OCI-LY7 (cell line): ENCODE results near the gene S100A3. TPM values are rescaled to one million over a fixed set of nuclear protein-coding genes. Genes with fewer than 3 reads are reported as not detected.

Source experiments
- BruUV-seq: library from RNA; stranded (reverse); fragments of 400-500 nt; replicated peaks from 2 replicates; lab custom pipeline; 2021; lab: Mats Ljungman, UMichigan
- CTCF ChIA-PET: fragments of 300-600 bp; sonication (Branson Sonifier 250); formaldehyde crosslinking; loops from one replicate; lab custom pipeline; 2022; ENCODE audit warnings: antibody characterized with exemption; ENCODE audit not compliant: unreplicated experiment; lab: Charles Lee
- POLR2A ChIA-PET: fragments of 300-600 bp; sonication (Branson Sonifier 250); formaldehyde crosslinking; loops from one replicate; lab custom pipeline; 2022; ENCODE audit warnings: antibody characterized with exemption; lab: Charles Lee
- DNase-seq: peaks from one replicate; pipeline ENCODE4 v3.0.0-alpha.2; 2015; ENCODE audit warnings: low spot score
- H2AFZ ChIP-seq: fragments of 200-600 bp; sonication (generic), shearing (Covaris generic); 2 replicates; pipeline ENCODE4 v1.6.1; 2014; ENCODE audit warnings: mild to moderate bottlenecking, antibody characterized with exemption, low read length, moderate library complexity
- H3K27ac ChIP-seq: fragments of 200-600 bp; sonication (generic); 2 replicates; pipeline ENCODE4 v1.5.1; 2014; ENCODE audit warnings: mixed run types, low read depth, mild to moderate bottlenecking, moderate library complexity, low read length, inconsistent platforms; ENCODE audit not compliant: poor library complexity, severe bottlenecking
- H3K36me3 ChIP-seq: fragments of 200-600 bp; sonication (generic); 2 replicates; pipeline ENCODE4 v1.6.1; 2014; ENCODE audit warnings: mild to moderate bottlenecking, antibody characterized with exemption, low read length, moderate library complexity, mixed read lengths; ENCODE audit not compliant: insufficient read depth
- H3K4me1 ChIP-seq: fragments of 200-600 bp; sonication (generic); 2 replicates; pipeline ENCODE4 v1.5.1; 2014; ENCODE audit warnings: mild to moderate bottlenecking, low read length; ENCODE audit not compliant: insufficient read depth, poor library complexity, severe bottlenecking
- H3K4me2 ChIP-seq: fragments of 200-600 bp; sonication (generic); 2 replicates; pipeline ENCODE4 v1.6.1; 2014; ENCODE audit warnings: mild to moderate bottlenecking, low read length
- H3K4me3 ChIP-seq: fragments of 200-600 bp; sonication (generic); 2 replicates; pipeline ENCODE4 v1.5.1; 2014; ENCODE audit warnings: mild to moderate bottlenecking, low read depth, low read length; ENCODE audit not compliant: poor library complexity, severe bottlenecking
- H3K79me2 ChIP-seq: fragments of 200-600 bp; sonication (generic); 2 replicates; pipeline ENCODE4 v1.6.1; 2016; ENCODE audit warnings: low read depth, mild to moderate bottlenecking, low read length, moderate library complexity, mixed read lengths; ENCODE audit not compliant: insufficient read depth
- H3K9me2 ChIP-seq: fragments of 200-600 bp; sonication (generic); 2 replicates; pipeline ENCODE4 v1.6.1; 2016; ENCODE audit warnings: mild to moderate bottlenecking, low read length, mixed read lengths; ENCODE audit not compliant: insufficient read depth
- H3K9me3 ChIP-seq: fragments of 200-600 bp; sonication (generic); 2 replicates; pipeline ENCODE4 v1.6.1; 2014; ENCODE audit warnings: mild to moderate bottlenecking, mixed run types, low read length, mixed read lengths
- H4K20me1 ChIP-seq: fragments of 200-600 bp; sonication (generic); 2 replicates; pipeline ENCODE4 v1.6.1; 2014; ENCODE audit warnings: mild to moderate bottlenecking, antibody characterized with exemption, low read length, moderate library complexity, mixed read lengths; ENCODE audit not compliant: insufficient read depth
- EZH2phosphoT487 ChIP-seq: fragments of 200-600 bp; sonication (generic); IDR thresholded peaks from 2 replicates; pipeline ENCODE4 v1.6.1; 2018; ENCODE audit warnings: low read depth, borderline replicate concordance, mild to moderate bottlenecking, mixed run types, antibody characterized with exemption, low read length, moderate library complexity, mixed read lengths
- intact Hi-C: fragments of 100-400 bp; cut with micrococcal nuclease; formaldehyde crosslinking; loops from one replicate; pipeline ENCODE4 v1.10.0; 2022; ENCODE audit not compliant: unreplicated experiment
- total RNA-seq, 2 experiments: library from RNA; depleted of rRNA in 1 of 2; stranded (reverse); fragments of >200 nt in 1 of 2; shearing (Covaris generic) in 1 of 2; gene quantifications; 2 replicates each; pipeline ENCODE4 v1.2.3, GENCODE V29; 2014 to 2022
- TF ChIP-seq, protein P1 (sequence below): fragments of 200-600 bp; sonication (generic); conservative IDR thresholded peaks from 2 replicates; pipeline ENCODE4 v1.5.1; 2014; ENCODE audit warnings: mild to moderate bottlenecking, antibody characterized with exemption, low read length, moderate library complexity, mixed read lengths

S100A3 gene
- total RNA-seq, 2 experiments from 2014 or later = not detected

DNA sequence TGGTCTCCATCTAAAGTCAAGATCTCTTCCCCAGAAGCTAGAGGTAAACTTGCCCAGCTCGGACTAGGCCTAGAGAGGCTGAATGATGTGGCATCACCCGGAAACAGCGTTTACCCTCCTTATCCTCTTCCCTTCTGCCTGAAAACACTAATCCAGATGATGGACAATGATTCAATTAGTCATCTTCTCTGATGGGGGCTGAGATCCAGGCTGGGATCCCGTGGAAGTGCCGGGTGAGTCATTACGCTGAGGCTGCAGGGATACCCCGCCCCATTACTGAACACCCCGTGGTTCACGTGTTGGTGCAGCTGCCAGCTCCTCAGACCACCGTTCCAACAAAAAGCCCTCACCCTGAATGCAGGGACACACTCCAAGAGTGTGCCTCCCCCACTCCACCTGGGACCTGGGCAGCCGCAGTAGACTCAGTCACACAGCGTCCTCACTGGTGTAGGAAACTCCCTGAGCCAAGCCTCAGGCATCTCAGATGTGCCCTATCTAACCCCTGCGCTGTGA is 15.3 kb downstream of the S100A3 start:
- H2AFZ ChIP-seq = no peak overlapping the region
- POLR2A ChIA-PET = no interaction called here
- H3K36me3 ChIP-seq = no peaks in the 10 kb centered on the region
- no peak overlapping the region for H3K4me3 ChIP-seq
- H3K9me3 ChIP-seq = no peaks in the 10 kb centered on the region
- TF ChIP-seq, protein P1, sequence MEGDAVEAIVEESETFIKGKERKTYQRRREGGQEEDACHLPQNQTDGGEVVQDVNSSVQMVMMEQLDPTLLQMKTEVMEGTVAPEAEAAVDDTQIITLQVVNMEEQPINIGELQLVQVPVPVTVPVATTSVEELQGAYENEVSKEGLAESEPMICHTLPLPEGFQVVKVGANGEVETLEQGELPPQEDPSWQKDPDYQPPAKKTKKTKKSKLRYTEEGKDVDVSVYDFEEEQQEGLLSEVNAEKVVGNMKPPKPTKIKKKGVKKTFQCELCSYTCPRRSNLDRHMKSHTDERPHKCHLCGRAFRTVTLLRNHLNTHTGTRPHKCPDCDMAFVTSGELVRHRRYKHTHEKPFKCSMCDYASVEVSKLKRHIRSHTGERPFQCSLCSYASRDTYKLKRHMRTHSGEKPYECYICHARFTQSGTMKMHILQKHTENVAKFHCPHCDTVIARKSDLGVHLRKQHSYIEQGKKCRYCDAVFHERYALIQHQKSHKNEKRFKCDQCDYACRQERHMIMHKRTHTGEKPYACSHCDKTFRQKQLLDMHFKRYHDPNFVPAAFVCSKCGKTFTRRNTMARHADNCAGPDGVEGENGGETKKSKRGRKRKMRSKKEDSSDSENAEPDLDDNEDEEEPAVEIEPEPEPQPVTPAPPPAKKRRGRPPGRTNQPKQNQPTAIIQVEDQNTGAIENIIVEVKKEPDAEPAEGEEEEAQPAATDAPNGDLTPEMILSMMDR = no peak
- TF ChIP-seq EZH2phosphoT487 = no peak
- no peak overlapping the region for H3K27ac ChIP-seq
- no peak overlapping the region for H3K4me2 ChIP-seq
- H3K9me2 ChIP-seq = no peaks in the 10 kb centered on the region
- no peak for DNase-seq
- H4K20me1 ChIP-seq = no peaks in the 10 kb centered on the region
- no TSS peak for BruUV-seq
- no peaks in the 10 kb centered on the region for H3K4me1 ChIP-seq
- no peaks in the 10 kb centered on the region for H3K79me2 ChIP-seq
- CTCF ChIA-PET = no interaction called here
- intact Hi-C loops = no loop called here

DNA sequence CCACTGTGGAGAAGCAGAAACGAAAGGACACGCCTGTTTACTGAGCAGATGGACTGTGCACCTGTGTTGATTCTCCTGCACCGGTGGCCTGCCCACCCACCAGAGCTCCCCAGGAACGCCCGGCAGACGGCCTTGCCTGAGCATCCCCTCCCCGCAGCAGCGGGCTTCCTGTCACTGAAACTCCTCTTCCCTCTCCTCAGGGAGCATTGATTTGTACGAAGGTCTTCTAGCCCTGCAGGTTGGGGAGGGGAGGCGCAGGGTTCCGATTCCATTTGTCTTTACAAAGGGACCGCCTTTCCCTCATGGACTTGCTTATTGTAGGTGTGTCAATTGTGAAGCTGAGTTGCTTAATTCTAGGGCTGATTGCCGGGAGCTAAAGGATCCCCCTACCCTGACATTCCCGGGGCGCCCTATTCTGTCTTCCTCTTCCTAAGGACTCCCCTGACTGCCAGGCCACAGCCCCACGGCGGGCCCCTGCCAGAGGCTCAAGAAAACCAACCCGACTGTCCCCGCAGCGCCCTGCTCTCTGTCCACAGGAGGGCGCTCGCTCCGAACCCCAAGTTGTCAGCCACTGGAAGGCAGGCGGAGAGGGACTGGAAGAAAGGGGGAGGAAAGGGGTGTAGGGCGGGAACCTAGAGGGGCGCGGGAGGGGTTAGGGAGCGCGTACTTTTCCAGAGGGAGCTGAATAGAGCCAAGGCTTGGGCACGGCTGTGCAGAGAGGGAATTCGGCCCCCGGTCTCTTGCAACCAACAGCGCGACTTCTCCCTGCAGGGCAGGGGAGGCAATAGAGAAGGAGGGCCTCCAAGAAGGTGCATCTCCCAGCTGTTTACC is 16.1 kb downstream of the S100A3 start:
- DNase-seq = peak; percentile 38
- H2AFZ ChIP-seq = no peak overlapping the region
- POLR2A ChIA-PET = no interaction called here

More for the DNA sequence above, 16.1 kb downstream of the S100A3 start:
- Histone ChIP-seq H3K4me3 (no peak overlapping the region), H3K4me1 (no peaks in the 10 kb centered on the region), H3K9me2 (no peaks in the 10 kb centered on the region), H3K9me3 (no peaks in the 10 kb centered on the region), H4K20me1 (no peaks in the 10 kb centered on the region), H3K79me2 (no peaks in the 10 kb centered on the region), H3K4me2 (no peak overlapping the region), H3K36me3 (no peaks in the 10 kb centered on the region), H3K27ac (no peak overlapping the region)
- no TSS peak for BruUV-seq
- intact Hi-C loops = no loop called here
- CTCF ChIA-PET = interaction anchor here (1.4 kb wide), 1 partner anchor 39 kb away, joined by 3 read pairs; no protein-coding TSS in a partner anchor
- TF ChIP-seq EZH2phosphoT487 = no peak
- TF ChIP-seq, protein P1 = peak; percentile 80
